A673 (cell line): ENCODE measurements around the gene LRBA.

Source experiments
- EZH2 ChIP-seq: fragments of 200-600 bp; sonication (generic); IDR thresholded peaks from 2 replicates; pipeline ENCODE4 v1.6.1; 2017; ENCODE audit warnings: borderline replicate concordance, low read depth, mild to moderate bottlenecking, mixed read lengths, antibody characterized with exemption, low read length; ENCODE audit not compliant: poor library complexity, severe bottlenecking
- TF ChIP-seq, protein P1 (sequence below): fragments of 300-800, 200-600 bp; sonication (generic); conservative IDR thresholded peaks from 2 replicates; pipeline ENCODE4 v1.5.1; 2017; ENCODE audit warnings: low read depth, mild to moderate bottlenecking, antibody characterized with exemption, low read length, moderate library complexity, mixed read lengths

DNA sequence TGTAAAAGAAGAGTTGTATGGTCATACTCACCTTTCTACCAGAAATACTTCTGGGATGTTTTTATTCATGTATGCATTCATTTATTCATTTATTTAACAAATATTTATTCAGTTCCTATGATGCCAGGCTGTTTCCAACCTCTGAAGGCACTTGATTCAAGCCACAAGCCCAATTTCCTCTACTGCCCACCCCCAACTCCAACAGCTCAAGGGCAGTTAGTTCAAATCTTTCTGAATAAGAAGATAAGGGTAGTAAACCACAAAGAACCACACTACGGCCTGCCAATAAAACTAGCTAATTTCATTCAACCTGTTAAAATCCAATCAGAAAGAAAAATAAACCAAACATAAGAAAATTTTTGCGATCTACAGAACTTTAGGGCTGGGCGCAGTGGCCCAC is 31.2 kb downstream of the LRBA start:
- TF ChIP-seq, protein P1, sequence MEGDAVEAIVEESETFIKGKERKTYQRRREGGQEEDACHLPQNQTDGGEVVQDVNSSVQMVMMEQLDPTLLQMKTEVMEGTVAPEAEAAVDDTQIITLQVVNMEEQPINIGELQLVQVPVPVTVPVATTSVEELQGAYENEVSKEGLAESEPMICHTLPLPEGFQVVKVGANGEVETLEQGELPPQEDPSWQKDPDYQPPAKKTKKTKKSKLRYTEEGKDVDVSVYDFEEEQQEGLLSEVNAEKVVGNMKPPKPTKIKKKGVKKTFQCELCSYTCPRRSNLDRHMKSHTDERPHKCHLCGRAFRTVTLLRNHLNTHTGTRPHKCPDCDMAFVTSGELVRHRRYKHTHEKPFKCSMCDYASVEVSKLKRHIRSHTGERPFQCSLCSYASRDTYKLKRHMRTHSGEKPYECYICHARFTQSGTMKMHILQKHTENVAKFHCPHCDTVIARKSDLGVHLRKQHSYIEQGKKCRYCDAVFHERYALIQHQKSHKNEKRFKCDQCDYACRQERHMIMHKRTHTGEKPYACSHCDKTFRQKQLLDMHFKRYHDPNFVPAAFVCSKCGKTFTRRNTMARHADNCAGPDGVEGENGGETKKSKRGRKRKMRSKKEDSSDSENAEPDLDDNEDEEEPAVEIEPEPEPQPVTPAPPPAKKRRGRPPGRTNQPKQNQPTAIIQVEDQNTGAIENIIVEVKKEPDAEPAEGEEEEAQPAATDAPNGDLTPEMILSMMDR: no peak
- no peak for TF ChIP-seq EZH2
